HEK293 (cell line): ENCODE results near the gene NT5DC3.
"Not testable (repeated sequence)": the region's sequence is repeated elsewhere in the genome, so short reads cannot be mapped to it uniquely, and the experiment has no call there.

Source experiments
- CTCF ChIA-PET: fragments of 350-600 bp; formaldehyde crosslinking; extraction: SDS; loops from one replicate; lab custom pipeline; 2021; ENCODE audit warnings: antibody characterized with exemption; lab: Yijun Ruan, JAX
- POLR2A ChIA-PET: fragments of 300-600 bp; formaldehyde crosslinking; extraction: SDS; loops from one replicate; lab custom pipeline; 2020; ENCODE audit warnings: antibody characterized with exemption, inconsistent platforms; lab: Yijun Ruan, JAX
- H3K27ac ChIP-seq: fragments of 200-500 bp; sonication (Bioruptor generic); 2 replicates; pipeline ENCODE4 v1.5.1; 2014; ENCODE audit warnings: low read depth, low read length, control low read depth, inconsistent platforms; ENCODE audit errors: extremely low read depth
- H3K36me3 ChIP-seq, 2 experiments: fragments of 200-500 bp in 1 of 2; sonication (Bioruptor generic) in 1 of 2; 1 replicate in 1 of 2; 2 replicates in 1 of 2; pipeline ENCODE4 v1.5.1; 2014 to 2017; ENCODE audit warnings: inconsistent platforms in 2 of 2, low read length in 2 of 2; ENCODE audit not compliant: control insufficient read depth in 2 of 2, insufficient read depth in 1 of 2
- H3K4me1 ChIP-seq: fragments of 200-500 bp; sonication (Bioruptor generic); 2 replicates; pipeline ENCODE4 v1.5.1; 2014; ENCODE audit warnings: mild to moderate bottlenecking, low read length, inconsistent platforms; ENCODE audit not compliant: control insufficient read depth, insufficient read depth
- H3K4me3 ChIP-seq: 2 replicates; pipeline ENCODE4 v1.5.1; 2011; ENCODE audit warnings: low read depth, mild to moderate bottlenecking, control low read depth, low read length, moderate library complexity
- H3K9me3 ChIP-seq: fragments of 200-500 bp; sonication (Bioruptor generic); 2 replicates; pipeline ENCODE4 v1.5.1; 2014; ENCODE audit warnings: low read depth, low read length, inconsistent platforms; ENCODE audit not compliant: control insufficient read depth, insufficient read depth
- GLI2 ChIP-seq: fragments of 450-650 bp; formaldehyde crosslinking; IDR thresholded peaks from 2 replicates; pipeline ENCODE4; 2017; ENCODE audit warnings: missing biosample characterization, missing genetic modification characterization, low read depth, borderline replicate concordance
- KLF9 ChIP-seq: fragments of 450-650 bp; formaldehyde crosslinking; IDR thresholded peaks from 2 replicates; pipeline ENCODE4 v1.5.1; 2016; ENCODE audit warnings: missing biosample characterization, missing genetic modification characterization, low read depth
- MZF1 ChIP-seq: fragments of 450-650 bp; formaldehyde crosslinking; IDR thresholded peaks from 2 replicates; pipeline ENCODE4 v1.5.1; 2017; ENCODE audit warnings: missing biosample characterization, missing genetic modification characterization, borderline replicate concordance
- SCRT2 ChIP-seq: fragments of 450-650 bp; formaldehyde crosslinking; IDR thresholded peaks from 2 replicates; pipeline ENCODE4 v1.5.1; 2016; ENCODE audit warnings: missing biosample characterization, missing genetic modification characterization
- ZBTB21 ChIP-seq: fragments of 450-650 bp; formaldehyde crosslinking; IDR thresholded peaks from 2 replicates; pipeline ENCODE4 v1.5.1; 2017; ENCODE audit warnings: missing biosample characterization, missing genetic modification characterization
- ZIC2 ChIP-seq: fragments of 450-650 bp; formaldehyde crosslinking; IDR thresholded peaks from 2 replicates; pipeline ENCODE4 v1.5.1; 2016; ENCODE audit warnings: missing biosample characterization, missing genetic modification characterization
- ZNF138 ChIP-seq: fragments of 450-650 bp; formaldehyde crosslinking; IDR thresholded peaks from 2 replicates; pipeline ENCODE4 v1.5.1; 2016; ENCODE audit warnings: missing biosample characterization, missing genetic modification characterization, borderline replicate concordance
- ZNF311 ChIP-seq: fragments of 450-650 bp; formaldehyde crosslinking; IDR thresholded peaks from 2 replicates; pipeline ENCODE4 v1.5.1; 2017; ENCODE audit warnings: missing biosample characterization, missing genetic modification characterization, borderline replicate concordance
- ZNF335 ChIP-seq: fragments of 450-650 bp; formaldehyde crosslinking; conservative IDR thresholded peaks from 2 replicates; pipeline ENCODE4 v1.5.1; 2016; ENCODE audit warnings: missing biosample characterization, missing genetic modification characterization
- ZNF426 ChIP-seq: fragments of 450-650 bp; formaldehyde crosslinking; IDR thresholded peaks from 2 replicates; pipeline ENCODE4 v1.5.1; 2017; ENCODE audit warnings: missing biosample characterization, missing genetic modification characterization, mild to moderate bottlenecking, inconsistent platforms, moderate library complexity
- ZNF561 ChIP-seq: fragments of 450-650 bp; IDR thresholded peaks from 2 replicates; pipeline ENCODE4 v1.5.1; 2018; ENCODE audit warnings: missing biosample characterization, missing genetic modification characterization, borderline replicate concordance
- ZNF571 ChIP-seq: fragments of 450-650 bp; formaldehyde crosslinking; IDR thresholded peaks from 2 replicates; pipeline ENCODE4 v1.5.0; 2017; ENCODE audit warnings: missing biosample characterization, missing genetic modification characterization
- ZNF623 ChIP-seq: fragments of 450-650 bp; formaldehyde crosslinking; IDR thresholded peaks from 2 replicates; pipeline ENCODE4 v1.5.1; 2016; ENCODE audit warnings: missing biosample characterization, missing genetic modification characterization
- ZNF785 ChIP-seq: fragments of 450-650 bp; formaldehyde crosslinking; IDR thresholded peaks from 2 replicates; pipeline ENCODE4 v1.5.1; 2016; ENCODE audit warnings: missing biosample characterization, missing genetic modification characterization
- TF ChIP-seq, protein P1 (sequence below): fragments of 450-650 bp; formaldehyde crosslinking; IDR thresholded peaks from 2 replicates; pipeline ENCODE4 v1.5.1; 2016; ENCODE audit warnings: missing biosample characterization, missing genetic modification characterization

The NT5DC3 gene

DNA sequence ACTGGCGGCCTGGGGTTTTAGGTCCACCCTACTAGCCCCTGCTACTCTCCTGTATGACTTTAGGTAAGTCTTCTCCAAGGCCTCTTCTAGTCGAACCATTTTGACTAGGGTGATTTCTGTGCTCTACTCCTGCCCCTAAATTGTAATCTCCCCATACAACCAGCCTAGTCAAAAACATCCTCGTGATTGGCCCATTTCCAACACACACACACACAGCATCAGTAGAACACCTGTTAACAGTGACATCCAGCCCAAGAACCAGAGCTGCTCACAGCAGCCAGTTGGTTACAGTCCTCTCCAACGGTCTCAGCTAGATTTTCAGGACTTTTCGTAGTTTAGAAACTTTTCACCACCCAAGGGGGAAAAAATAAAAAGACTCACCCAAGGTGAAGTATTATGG, 30.9 kb downstream of the NT5DC3 start:
- Histone ChIP-seq H3K9me3 (no peaks in the 10 kb centered on the region), H3K27ac (no peak overlapping the region)
- CTCF ChIA-PET: interaction anchor here (0.7 kb wide), 1 partner anchor 63 kb away, joined by 3 read pairs; no protein-coding TSS in a partner anchor
- TF ChIP-seq SCRT2 (tag by site-specific recombination): peak; percentile 68
- TF ChIP-seq ZNF138: no peak
- TF ChIP-seq, all 188 proteins: peak for 1
- POLR2A ChIA-PET: no interaction called here
- no peak overlapping the region for H3K4me3 ChIP-seq
- H3K36me3 ChIP-seq: peaks cover 5 to 42% of the 10 kb centered on the region in 2 experiments; a peak in 1 of 3 replicates
- H3K4me1 ChIP-seq: peaks cover 1% of the 10 kb centered on the region; the same call in 1 of the 2 replicates

DNA sequence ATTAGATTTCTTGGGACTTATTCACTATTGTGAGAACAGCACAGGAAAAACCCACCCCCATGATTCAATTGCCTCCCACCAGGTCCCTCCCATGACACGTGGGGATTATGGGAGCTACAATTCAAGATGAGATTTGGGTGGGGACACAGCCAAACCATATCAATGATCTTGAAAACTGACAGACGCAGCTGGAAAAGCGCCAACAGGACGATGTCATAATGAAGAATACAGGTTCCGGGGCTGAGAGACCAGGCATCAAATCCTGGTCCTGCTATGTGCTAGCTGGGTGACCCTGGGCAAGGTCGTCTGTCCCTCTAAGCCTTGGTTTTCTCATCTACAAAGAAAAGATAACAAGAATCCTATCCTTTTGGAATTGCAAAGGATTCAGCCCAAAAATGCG, 31.4 kb downstream of the NT5DC3 start:
- H3K4me3 ChIP-seq, POLR2A ChIA-PET, H3K27ac ChIP-seq, H3K9me3 ChIP-seq, H3K4me1 ChIP-seq: not testable (repeated sequence)
- H3K36me3 ChIP-seq: peaks cover 5 to 42% of the 10 kb centered on the region in 2 experiments; a peak in 1 of 3 replicates
- CTCF ChIA-PET: interaction anchor here (0.7 kb wide), 1 partner anchor 62 kb away, joined by 3 read pairs; no protein-coding TSS in a partner anchor

DNA sequence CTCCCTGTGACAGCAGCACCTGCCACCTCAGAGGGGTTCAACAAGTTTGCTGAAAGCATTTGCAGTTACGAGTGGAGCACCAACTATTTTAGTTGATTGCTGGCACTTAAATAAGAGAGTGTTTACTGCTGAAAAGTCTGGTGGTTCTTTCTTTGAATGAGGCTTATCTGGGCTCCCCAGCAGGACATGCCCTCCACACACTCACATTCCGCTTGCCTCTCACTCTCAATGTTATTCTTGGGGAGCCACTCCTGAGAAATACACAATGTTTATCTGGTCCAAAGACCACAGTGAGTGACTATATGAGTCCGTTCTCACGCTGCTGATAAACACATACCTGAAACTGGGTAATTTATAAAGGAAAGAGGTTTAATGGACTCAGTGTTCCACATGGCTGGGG, 31.9 kb downstream of the NT5DC3 start:
- H3K4me1 ChIP-seq: peaks cover 6% of the 10 kb centered on the region
- peak; percentile 32 for TF ChIP-seq ZIC2 (tag by site-specific recombination)
- no peak for TF ChIP-seq GLI2
- TF ChIP-seq ZNF335 (tag by site-specific recombination): no peak
- TF ChIP-seq, all 188 proteins: peak for 1
- ChIA-PET CTCF (no interaction called here), POLR2A (no interaction called here)
- Histone ChIP-seq H3K36me3 (peaks cover 5 to 41% of the 10 kb centered on the region in 2 experiments; a peak in 1 of 3 replicates), H3K27ac (no peak overlapping the region), H3K4me3 (no peak overlapping the region), H3K9me3 (no peaks in the 10 kb centered on the region)

DNA sequence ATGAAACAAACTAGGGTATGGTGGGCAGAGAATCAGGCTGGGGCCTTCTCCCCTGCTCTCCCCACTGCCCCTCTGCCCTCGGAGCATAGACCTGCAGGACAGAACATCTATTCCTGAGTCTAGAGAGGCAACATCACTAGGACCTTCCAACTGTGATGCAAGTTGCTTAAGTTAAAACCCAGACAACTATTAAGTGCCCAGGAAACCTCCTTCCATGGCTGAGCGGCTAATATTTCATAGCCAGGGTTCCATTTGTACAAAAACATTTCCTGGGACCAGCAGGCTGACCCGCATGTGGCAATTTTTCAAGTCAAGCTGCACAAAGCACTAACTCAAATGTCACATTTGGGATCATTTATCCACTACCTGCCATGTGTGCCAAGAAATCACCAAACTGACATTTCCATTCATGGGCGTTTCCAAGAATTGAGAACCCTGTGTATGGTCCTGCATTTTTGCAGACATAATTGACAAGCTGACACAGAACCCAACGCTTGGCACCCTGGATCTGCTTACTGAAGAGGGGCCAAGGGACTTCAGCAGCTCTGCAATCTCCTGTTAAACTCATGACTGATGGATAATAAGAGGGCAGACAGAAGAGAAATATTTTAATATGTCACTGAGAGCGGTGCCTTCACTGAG, 32.7 kb downstream of the NT5DC3 start:
- Histone ChIP-seq H3K36me3 (peaks cover 5 to 33% of the 10 kb centered on the region in 2 experiments; a peak in 1 of 3 replicates), H3K4me3 (no peak overlapping the region), H3K27ac (no peak overlapping the region), H3K4me1 (peaks cover 6% of the 10 kb centered on the region), H3K9me3 (no peaks in the 10 kb centered on the region)
- ChIA-PET POLR2A (no interaction called here), CTCF (no interaction called here)
- no peak for TF ChIP-seq ZNF785 (tag by site-specific recombination)
- no peak for TF ChIP-seq ZNF623
- no peak for TF ChIP-seq ZNF311
- no peak for TF ChIP-seq KLF9 (tag by site-specific recombination)
- no peak for TF ChIP-seq ZNF426
- TF ChIP-seq ZNF571 (tag by site-specific recombination): no peak
- no peak for TF ChIP-seq MZF1
- TF ChIP-seq, protein P1, sequence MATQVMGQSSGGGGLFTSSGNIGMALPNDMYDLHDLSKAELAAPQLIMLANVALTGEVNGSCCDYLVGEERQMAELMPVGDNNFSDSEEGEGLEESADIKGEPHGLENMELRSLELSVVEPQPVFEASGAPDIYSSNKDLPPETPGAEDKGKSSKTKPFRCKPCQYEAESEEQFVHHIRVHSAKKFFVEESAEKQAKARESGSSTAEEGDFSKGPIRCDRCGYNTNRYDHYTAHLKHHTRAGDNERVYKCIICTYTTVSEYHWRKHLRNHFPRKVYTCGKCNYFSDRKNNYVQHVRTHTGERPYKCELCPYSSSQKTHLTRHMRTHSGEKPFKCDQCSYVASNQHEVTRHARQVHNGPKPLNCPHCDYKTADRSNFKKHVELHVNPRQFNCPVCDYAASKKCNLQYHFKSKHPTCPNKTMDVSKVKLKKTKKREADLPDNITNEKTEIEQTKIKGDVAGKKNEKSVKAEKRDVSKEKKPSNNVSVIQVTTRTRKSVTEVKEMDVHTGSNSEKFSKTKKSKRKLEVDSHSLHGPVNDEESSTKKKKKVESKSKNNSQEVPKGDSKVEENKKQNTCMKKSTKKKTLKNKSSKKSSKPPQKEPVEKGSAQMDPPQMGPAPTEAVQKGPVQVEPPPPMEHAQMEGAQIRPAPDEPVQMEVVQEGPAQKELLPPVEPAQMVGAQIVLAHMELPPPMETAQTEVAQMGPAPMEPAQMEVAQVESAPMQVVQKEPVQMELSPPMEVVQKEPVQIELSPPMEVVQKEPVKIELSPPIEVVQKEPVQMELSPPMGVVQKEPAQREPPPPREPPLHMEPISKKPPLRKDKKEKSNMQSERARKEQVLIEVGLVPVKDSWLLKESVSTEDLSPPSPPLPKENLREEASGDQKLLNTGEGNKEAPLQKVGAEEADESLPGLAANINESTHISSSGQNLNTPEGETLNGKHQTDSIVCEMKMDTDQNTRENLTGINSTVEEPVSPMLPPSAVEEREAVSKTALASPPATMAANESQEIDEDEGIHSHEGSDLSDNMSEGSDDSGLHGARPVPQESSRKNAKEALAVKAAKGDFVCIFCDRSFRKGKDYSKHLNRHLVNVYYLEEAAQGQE (tag by site-specific recombination): no peak
- TF ChIP-seq ZBTB21 (tag by site-specific recombination): no peak
- TF ChIP-seq ZNF561 (tag by site-specific recombination): no peak
